Activated naive CD8-positive, alpha-beta T cell treated with anti-CD3 and anti-CD28 coated beads for 36 hours (primary cell): ENCODE results near the gene DCLRE1B. TPM values are rescaled to one million over a fixed set of nuclear protein-coding genes. Genes with fewer than 3 reads are reported as not detected.

ENCODE experiments used
- DNase-seq: peaks from one replicate; pipeline ENCODE4 v3.0.0; 2021
- H3K27ac Mint-ChIP-seq: one replicate; pipeline ENCODE4 v1.8.0; 2022; ENCODE audit warnings: mild to moderate bottlenecking, moderate library complexity, mixed read lengths
- H3K27me3 Mint-ChIP-seq: one replicate; pipeline ENCODE4 v1.8.0; 2022; ENCODE audit warnings: mild to moderate bottlenecking, mixed read lengths
- H3K36me3 Mint-ChIP-seq: one replicate; pipeline ENCODE4 v1.8.0; 2021; ENCODE audit warnings: mild to moderate bottlenecking, mixed read lengths
- H3K4me1 Mint-ChIP-seq: one replicate; pipeline ENCODE4 v1.8.0; 2021; ENCODE audit warnings: mixed read lengths
- H3K4me3 Mint-ChIP-seq: one replicate; pipeline ENCODE4 v1.8.0; 2022; ENCODE audit warnings: mild to moderate bottlenecking, moderate library complexity, mixed read lengths
- H3K9me3 Mint-ChIP-seq: one replicate; pipeline ENCODE4 v1.8.0; 2022; ENCODE audit warnings: mixed read lengths
- total RNA-seq, 2 experiments: library from RNA; stranded (reverse); gene quantifications; one replicate each; pipeline ENCODE4 v1.2.3, GENCODE V29; 2021

DCLRE1B gene
- total RNA-seq, 2 experiments from 2014 or later = 25.2 to 26.5 TPM

DNA sequence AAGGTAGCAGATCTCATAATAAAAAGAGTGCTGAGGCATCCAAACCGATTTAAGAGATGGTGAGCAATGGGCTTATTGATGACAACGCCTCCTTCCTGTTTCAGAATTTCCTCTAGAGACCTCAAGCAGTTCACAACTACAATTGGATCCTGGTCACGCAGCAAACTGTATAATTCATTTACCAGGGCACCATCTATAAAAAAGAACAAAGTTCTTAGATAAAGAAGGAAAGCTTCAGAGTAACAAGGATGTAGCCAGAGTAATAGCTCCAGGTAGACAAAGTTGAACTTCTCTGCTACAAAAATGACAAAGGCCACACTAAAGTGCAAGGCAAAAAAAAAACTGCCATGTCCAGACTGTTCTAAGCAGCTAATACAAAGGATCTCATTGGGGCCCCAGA, 3.9 kb upstream of the DCLRE1B start:
- H3K27me3 Mint-ChIP-seq = no peaks in the 10 kb centered on the region
- peak overlapping the region; percentile 7 for H3K27ac Mint-ChIP-seq
- peaks cover 55% of the 10 kb centered on the region for H3K36me3 Mint-ChIP-seq
- no peak for DNase-seq
- peaks cover 50% of the 10 kb centered on the region for H3K4me1 Mint-ChIP-seq
- H3K4me3 Mint-ChIP-seq = no peak overlapping the region
- H3K9me3 Mint-ChIP-seq = no peaks in the 10 kb centered on the region

- no peak for DNase-seq
- Mint-ChIP-seq H3K4me1 (peaks cover 58% of the 10 kb centered on the region), H3K27me3 (no peaks in the 10 kb centered on the region), H3K4me3 (peak overlapping the region; percentile 96), H3K36me3 (peaks cover 57% of the 10 kb centered on the region), H3K27ac (peak overlapping the region; percentile 98), H3K9me3 (no peaks in the 10 kb centered on the region)
These were observed 1.4 kb upstream of the DCLRE1B start for GRCh38 chr1:113903501-113904292.

DNA sequence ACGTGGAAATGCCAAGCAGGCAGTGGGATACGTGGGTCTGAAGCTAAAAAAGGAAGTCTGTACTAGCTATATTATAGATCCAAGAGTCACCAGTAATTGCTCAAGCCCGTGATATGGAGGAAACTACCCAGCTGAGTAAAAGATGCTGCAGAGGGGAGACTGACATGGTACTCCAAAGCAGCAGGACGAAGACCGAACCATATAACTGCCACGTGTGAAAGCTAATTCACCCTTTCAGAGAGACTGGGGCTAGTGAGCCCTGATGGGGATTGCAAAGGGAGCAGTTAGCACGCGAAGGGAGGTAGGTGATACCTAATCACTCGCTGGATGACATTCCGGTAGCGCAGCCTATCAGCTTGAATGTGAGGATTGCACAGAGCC, 843 bp upstream of the DCLRE1B start:
- peaks cover 55% of the 10 kb centered on the region for H3K36me3 Mint-ChIP-seq
- peak overlapping the region; percentile 96 for H3K4me3 Mint-ChIP-seq
- DNase-seq = no peak
- no peaks in the 10 kb centered on the region for H3K9me3 Mint-ChIP-seq
- H3K27ac Mint-ChIP-seq = peak overlapping the region; percentile 98
- no peaks in the 10 kb centered on the region for H3K27me3 Mint-ChIP-seq
- H3K4me1 Mint-ChIP-seq = peaks cover 52% of the 10 kb centered on the region

DNA sequence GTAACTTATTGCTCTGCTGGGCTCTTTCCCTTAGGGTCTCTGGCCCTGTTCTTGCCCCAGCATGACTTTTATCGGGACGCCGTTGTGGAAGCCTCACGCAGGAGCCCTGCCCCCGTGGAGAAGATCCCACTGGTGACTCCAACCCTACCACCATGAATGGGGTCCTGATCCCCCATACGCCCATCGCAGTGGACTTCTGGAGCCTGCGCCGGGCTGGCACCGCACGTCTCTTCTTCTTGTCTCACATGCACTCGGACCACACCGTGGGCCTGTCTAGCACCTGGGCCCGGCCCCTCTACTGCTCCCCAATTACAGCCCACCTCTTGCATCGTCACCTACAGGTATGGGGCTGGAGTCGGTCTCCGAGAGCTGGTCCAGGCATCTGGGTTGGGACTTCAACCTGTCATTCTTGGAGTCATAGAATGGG, 322 bp downstream of the DCLRE1B start:
- Mint-ChIP-seq H3K9me3 (no peaks in the 10 kb centered on the region), H3K27ac (peak overlapping the region; percentile 98), H3K4me3 (peak overlapping the region; percentile 96), H3K4me1 (peaks cover 46% of the 10 kb centered on the region), H3K27me3 (no peaks in the 10 kb centered on the region), H3K36me3 (peaks cover 47% of the 10 kb centered on the region)
- peak; percentile 37 for DNase-seq

GRCh38 chr1:113912594-113913311, 7.6 kb downstream of the DCLRE1B start:
- Mint-ChIP-seq H3K27me3 (no peaks in the 10 kb centered on the region), H3K9me3 (no peaks in the 10 kb centered on the region), H3K36me3 (peaks cover 34% of the 10 kb centered on the region), H3K4me3 (no peak overlapping the region), H3K4me1 (peaks cover 15% of the 10 kb centered on the region), H3K27ac (no peak overlapping the region)
- DNase-seq = no peak

- Mint-ChIP-seq H3K27ac (no peak overlapping the region), H3K4me3 (no peak overlapping the region), H3K27me3 (no peaks in the 10 kb centered on the region), H3K4me1 (peaks cover 11% of the 10 kb centered on the region), H3K9me3 (no peaks in the 10 kb centered on the region), H3K36me3 (peaks cover 29% of the 10 kb centered on the region)
- DNase-seq = no peak
These were observed 8.2 kb downstream of the DCLRE1B start for GRCh38 chr1:113913312-113913668.

GRCh38 chr1:113913887-113914664, 8.9 kb downstream of the DCLRE1B start:
- H3K4me1 Mint-ChIP-seq = peaks cover 8% of the 10 kb centered on the region
- H3K4me3 Mint-ChIP-seq = no peak overlapping the region
- no peak overlapping the region for H3K27ac Mint-ChIP-seq
- H3K27me3 Mint-ChIP-seq = no peaks in the 10 kb centered on the region
- H3K9me3 Mint-ChIP-seq = no peaks in the 10 kb centered on the region
- peaks cover 27% of the 10 kb centered on the region for H3K36me3 Mint-ChIP-seq
- DNase-seq = no peak

DNA sequence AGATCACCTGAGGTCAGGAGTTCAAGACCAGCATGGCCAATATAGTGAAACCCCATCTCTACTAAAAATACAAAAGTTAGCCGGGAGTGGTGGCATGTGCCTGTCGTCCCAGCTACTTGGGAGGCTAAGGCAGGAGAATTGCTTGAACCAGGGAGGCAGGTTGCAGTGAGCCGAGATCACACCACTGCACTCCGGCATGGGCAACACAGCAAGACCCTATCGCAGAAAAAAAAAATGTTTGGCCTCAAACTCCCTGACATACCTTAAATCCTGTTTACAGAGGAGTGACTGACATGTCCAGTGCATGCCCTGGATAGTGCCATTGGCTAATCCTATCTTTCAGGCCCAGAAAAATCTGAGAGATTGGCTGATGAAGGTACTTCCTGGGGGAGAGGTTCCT, 11.8 kb downstream of the DCLRE1B start:
- H3K27ac Mint-ChIP-seq = no peak overlapping the region
- DNase-seq = no peak
- H3K4me3 Mint-ChIP-seq = no peak overlapping the region
- H3K9me3 Mint-ChIP-seq = no peaks in the 10 kb centered on the region
- H3K36me3 Mint-ChIP-seq = peaks cover 12% of the 10 kb centered on the region
- no peaks in the 10 kb centered on the region for H3K27me3 Mint-ChIP-seq
- H3K4me1 Mint-ChIP-seq = peaks cover 8% of the 10 kb centered on the region

GRCh38 chr1:113917400-113918082, 12.4 kb downstream of the DCLRE1B start:
- no peaks in the 10 kb centered on the region for H3K27me3 Mint-ChIP-seq
- H3K9me3 Mint-ChIP-seq = no peaks in the 10 kb centered on the region
- H3K4me1 Mint-ChIP-seq = peaks cover 7% of the 10 kb centered on the region
- no peak overlapping the region for H3K4me3 Mint-ChIP-seq
- no peak for DNase-seq
- H3K27ac Mint-ChIP-seq = no peak overlapping the region
- H3K36me3 Mint-ChIP-seq = peaks cover 11% of the 10 kb centered on the region

DNA sequence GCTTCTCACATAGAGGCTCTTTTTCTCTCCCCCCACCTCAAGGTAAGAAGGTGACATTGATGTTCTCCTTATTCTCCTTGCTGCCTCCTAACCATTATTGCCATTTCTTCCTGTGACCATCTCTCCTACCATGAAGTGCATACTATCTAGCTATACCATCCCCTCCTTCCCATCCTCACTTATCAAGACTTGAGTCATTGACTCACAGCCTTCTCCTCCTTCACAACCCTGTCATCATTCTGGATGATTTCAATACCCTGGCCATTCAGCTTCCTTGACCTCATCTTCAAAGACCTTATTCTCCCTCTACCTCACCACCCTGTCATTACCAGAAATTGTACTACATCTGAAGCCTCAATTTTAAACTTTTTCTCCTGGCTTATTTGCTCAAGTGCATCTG, 13.1 kb downstream of the DCLRE1B start:
- H3K27me3 Mint-ChIP-seq = no peaks in the 10 kb centered on the region
- no peak overlapping the region for H3K27ac Mint-ChIP-seq
- no peak overlapping the region for H3K4me3 Mint-ChIP-seq
- H3K9me3 Mint-ChIP-seq = no peaks in the 10 kb centered on the region
- H3K4me1 Mint-ChIP-seq = peaks cover 2% of the 10 kb centered on the region
- no peak for DNase-seq
- peaks cover 4% of the 10 kb centered on the region for H3K36me3 Mint-ChIP-seq

DNA sequence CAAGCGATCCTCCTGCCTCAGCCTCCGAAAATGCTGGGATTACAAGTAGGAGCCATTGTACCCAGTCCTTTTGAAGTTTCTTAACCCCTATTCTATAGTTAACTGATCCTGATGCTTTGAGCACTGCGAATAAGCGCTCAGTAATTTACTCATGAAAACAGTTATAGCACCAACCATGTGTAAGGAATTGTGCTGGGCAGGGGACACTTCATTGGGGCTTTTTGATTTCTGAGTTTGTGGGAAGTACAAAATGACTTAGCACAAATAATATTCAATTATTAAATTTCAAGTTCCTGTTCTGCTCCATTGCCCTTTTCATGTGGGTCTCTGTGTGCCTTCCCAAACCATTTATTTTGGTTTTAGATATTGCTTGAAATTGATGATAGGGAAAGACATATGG, 17.8 kb downstream of the DCLRE1B start:
- DNase-seq = no peak
- no peaks in the 10 kb centered on the region for H3K27me3 Mint-ChIP-seq
- H3K4me3 Mint-ChIP-seq = no peak overlapping the region
- no peak overlapping the region for H3K27ac Mint-ChIP-seq
- H3K36me3 Mint-ChIP-seq = no peaks in the 10 kb centered on the region
- no peaks in the 10 kb centered on the region for H3K9me3 Mint-ChIP-seq
- peaks cover 4% of the 10 kb centered on the region for H3K4me1 Mint-ChIP-seq

DNA sequence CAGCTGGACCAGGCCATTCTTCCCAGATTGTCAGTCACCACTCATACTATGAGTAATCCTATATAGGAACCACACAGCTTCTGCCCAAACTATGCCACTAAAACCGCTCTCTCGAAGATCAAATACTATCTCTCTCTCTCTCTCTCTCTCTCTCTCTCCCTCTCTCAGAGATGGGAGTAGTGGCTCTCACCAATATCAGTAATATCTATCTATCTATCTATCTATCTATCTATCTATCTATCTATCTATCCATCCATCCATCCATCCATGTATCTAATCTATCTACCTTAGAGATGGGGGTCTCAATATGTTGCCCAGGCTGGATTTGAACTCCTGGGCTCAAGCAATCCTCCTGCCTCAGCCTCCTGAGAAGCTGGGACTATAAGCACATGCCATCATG, 19.3 kb downstream of the DCLRE1B start:
- Mint-ChIP-seq H3K4me3 (no peak overlapping the region), H3K27ac (no peak overlapping the region)
- no peak for DNase-seq

GRCh38 chr1:113928187-113928930, 23.2 kb downstream of the DCLRE1B start:
- peak overlapping the region; percentile 95 for H3K4me3 Mint-ChIP-seq
- no peaks in the 10 kb centered on the region for H3K9me3 Mint-ChIP-seq
- no peak for DNase-seq
- peaks cover 4% of the 10 kb centered on the region for H3K36me3 Mint-ChIP-seq
- no peaks in the 10 kb centered on the region for H3K27me3 Mint-ChIP-seq
- peaks cover 34% of the 10 kb centered on the region for H3K4me1 Mint-ChIP-seq
- peak overlapping the region; percentile 99 for H3K27ac Mint-ChIP-seq

More for the DNA sequence above, 19.3 kb downstream of the DCLRE1B start:
- Mint-ChIP-seq H3K36me3 (no peaks in the 10 kb centered on the region), H3K27me3 (no peaks in the 10 kb centered on the region), H3K9me3 (no peaks in the 10 kb centered on the region), H3K4me1 (peaks cover 12% of the 10 kb centered on the region)
